ENCODE results near the gene ZBTB7C.

ZBTB7C gene

DNA sequence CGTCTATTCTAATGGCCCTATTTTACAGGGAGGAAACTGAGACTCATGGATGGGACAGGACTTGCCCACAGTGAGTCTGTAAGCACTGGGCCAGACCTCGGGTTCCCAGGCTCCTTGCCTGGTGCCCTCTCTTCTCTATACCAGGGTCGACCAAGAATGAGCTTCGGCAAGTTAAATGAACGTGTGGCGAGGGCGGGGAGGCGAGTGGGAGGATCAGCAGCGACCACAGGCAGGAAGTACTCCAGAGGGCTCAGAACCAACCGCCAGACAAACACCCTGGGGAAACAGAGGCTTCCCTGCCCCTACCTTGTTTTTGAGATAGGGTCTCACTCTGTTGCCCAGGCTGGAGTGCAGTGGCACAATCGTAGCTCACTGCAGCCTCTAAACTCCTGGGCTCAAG is 301.0 kb downstream of the ZBTB7C start:
- no peak for DNase-seq

DNA sequence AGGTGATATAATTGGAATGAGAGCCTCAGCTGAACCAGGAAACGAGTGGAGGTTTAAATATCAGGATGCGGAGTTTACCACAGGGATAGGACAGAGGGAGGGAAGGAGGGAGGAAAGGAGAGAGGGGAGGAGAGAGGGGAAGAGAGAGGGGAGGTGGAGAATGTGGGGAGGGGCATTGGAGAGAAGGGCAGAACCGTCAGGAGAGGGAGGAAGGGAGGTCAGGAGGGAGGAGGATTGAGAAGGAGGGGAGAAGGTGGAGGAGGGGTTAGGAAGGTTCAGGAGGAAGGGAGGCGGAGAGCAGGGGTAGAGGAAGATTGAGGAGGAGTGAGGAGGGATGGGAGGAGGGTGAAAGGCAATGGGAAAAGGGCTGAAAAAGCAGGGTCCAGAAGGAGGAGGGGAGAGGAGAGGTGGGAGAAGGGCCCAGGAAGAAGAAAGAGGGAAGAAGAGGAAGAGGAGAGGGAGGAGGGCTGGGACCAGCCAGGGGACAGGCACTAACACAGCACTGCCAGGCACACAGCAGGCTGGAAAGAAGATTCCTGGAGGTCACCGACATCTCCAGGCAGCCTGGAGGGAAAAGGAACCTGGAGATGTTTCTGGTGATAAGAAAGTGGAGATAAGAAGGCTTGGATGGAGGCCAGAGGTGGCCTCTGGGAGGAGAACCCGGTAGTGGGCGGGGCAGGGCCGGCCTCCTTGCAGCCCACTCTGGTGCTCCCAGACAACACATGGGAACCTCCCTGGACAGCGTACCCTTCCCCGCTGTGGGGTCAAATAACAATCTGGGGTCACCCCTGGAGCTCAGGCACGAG is 302.0 kb downstream of the ZBTB7C start:
- no peak for DNase-seq

DNA sequence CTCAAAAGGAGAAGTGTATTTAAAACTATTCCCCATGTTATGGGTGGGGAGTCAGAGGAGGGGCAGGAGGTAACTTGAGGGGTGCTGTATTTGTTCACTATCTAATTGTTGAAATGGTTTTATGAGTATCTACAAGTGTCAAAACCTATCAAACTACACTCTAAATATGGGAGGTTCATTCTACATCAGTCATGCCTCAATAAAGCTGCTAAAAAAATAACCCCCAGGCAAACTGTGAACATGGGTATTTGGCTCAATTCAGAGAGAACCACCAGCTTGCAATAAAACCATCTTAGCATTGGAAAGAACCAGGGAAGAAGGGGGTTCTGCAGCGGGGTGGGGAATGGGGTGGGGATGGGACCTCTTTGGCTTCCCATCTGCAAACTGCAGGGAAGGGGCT is 302.7 kb downstream of the ZBTB7C start:
- no peak for DNase-seq

DNA sequence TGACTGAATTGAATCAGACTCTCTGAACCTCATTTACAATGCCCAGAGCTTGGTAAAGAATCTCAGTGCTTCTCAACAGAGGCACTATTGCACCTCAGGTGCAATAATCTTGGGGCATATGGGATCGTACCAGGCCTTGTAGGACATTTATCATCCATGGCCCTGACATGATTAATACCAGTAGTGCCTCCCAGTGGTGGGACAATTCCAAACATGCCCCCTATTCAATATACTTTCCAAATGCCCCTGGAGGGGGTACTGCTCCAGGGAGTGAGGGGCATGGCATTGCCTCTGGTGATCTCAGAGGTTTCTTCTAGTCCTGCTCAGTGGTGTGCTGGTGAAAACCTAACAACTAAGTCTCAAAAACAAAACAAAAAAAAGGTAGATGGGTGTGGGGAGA is 303.9 kb downstream of the ZBTB7C start:
- DNase-seq = no peak

DNA sequence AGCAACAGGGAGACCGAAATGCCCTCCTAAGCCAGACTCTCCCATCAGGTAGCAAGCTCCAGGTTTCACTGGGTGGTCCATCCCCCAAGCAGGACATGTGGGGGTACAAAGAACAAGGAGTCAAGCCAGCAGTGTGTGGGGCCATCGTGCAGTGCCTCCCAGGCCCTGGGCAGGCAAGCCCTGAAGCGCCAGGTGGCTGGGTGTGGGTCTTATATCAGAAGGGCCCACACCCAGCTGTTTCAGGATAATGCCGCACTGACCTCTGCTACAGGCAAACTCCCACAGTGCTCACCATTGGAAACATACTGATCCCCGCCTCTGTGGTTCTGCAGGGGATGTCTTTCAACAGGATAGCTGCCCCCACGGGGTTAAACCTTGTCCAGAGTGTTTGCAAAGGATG is 304.5 kb downstream of the ZBTB7C start:
- no peak for DNase-seq

DNA sequence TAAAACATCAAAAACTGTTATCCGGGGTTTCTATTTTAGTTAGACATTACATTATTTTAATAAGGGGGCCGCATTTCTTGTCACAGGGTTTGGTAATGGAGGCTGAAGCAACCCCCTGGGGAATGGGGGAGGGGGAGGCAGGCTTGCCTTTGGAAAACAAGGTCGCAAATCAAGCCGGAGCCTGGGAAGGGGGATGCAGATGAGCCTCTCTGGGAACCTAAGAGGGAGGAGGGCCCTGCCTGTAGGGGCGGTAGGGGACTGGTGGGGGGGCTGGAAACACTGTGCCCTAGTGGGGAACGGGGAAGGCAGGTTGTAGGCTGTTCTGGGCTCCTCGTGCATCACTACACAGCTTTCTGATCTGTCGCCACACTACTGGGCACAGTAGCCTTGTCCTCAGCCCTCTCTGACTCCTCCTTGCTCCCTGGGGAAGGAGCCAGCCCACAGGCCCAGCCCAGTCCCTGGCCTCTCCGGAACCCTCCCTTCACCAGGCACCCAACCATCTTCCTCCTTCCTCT is 308.5 kb downstream of the ZBTB7C start:
- no peak for DNase-seq

DNA sequence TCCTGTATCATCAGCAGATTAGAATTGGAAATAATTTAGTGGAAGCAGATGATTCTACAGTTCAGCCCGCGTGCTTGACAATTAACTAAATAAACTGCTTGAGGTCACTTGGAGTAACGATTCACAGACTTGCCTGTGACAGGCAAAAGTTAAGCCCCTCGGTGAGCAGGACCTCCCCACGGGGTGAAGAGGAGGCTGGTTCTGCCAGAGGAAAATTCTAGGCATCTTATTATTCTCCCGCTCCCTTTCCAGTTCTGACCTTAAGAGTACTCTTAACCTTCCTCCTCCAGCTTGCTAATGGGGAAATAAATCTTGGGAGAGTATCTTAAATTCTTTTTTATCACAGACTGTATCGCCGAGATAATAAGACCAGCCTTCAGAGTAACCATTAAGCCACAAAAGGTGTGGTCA is 309.0 kb downstream of the ZBTB7C start:
- no peak for DNase-seq

DNA sequence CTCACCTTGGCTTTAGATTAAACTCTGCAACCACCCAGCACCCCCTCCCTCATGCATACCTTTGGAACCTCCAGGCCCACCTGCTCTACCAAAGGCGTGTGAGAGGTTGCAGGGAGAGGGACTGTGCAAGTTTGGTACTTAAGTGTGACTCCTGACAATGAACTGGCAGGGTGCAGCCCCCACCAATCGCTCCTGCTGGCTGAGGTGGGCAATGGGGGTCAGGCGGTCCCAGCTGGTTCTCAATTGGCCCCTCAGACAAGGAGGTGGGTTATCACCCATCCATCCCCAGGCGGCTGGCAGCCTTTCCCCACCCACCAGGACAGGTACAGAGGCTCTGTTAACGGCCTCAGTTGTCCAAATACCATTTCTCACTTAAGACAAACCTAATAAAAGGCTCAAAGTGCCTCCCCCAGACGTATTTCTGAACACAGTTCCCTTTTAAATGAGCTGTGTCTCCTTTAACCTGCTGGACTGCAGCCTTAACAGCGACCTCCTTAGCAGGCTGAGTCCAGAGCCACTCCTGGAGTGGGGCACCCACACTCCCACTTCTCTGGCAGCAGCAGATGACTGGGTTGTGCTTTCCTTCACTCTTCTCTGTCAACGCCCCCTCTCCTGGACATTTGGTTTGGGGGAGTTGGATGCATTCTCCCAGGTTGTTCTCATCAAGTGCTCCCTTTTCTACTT is 309.6 kb downstream of the ZBTB7C start:
- no peak for DNase-seq

- no peak for DNase-seq
These were observed 310.6 kb downstream of the ZBTB7C start for GRCh38 chr18:48098538-48098937.

- DNase-seq = no peak
These were observed 311.2 kb downstream of the ZBTB7C start for GRCh38 chr18:48098007-48098406.

DNA sequence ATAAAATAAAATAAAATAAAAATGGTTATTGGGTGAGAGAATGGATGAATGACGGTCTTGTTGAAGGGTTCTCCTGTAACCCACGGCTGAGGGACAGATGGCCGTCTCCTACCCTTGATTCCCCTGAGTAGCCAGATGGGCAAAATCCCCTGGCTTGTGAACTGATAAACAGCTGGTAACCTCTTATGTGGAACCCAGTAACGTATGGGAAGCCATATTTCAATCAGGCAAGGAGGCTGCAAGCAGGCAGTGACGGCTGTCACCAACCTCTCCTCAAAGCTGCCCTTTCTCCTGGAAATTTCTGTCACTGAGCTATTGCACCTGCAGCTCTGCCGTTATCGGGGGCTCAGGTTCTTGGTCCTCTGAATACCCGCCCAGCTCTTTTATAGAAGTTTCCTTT is 313.5 kb downstream of the ZBTB7C start:
- DNase-seq = no peak

DNA sequence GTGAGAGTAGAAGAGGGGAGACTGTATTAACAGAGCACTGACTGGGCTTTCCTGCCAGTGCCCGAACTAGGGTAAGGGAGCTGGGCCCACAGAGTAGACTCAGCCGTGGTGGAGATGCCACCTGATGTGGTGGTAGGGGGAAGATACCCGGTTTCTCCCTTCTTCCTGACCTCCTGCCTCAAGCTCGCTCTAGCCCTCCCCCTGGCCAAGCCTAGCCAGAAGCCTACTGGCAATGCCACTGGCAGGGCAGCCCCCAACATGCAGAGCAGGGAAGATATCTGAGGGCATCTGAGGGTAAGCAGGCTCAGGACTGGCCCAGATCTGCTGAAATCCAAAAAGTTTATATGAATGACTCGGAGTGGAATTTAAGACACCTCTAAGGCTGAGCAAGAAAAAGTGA is 316.1 kb downstream of the ZBTB7C start:
- no peak for DNase-seq

DNA sequence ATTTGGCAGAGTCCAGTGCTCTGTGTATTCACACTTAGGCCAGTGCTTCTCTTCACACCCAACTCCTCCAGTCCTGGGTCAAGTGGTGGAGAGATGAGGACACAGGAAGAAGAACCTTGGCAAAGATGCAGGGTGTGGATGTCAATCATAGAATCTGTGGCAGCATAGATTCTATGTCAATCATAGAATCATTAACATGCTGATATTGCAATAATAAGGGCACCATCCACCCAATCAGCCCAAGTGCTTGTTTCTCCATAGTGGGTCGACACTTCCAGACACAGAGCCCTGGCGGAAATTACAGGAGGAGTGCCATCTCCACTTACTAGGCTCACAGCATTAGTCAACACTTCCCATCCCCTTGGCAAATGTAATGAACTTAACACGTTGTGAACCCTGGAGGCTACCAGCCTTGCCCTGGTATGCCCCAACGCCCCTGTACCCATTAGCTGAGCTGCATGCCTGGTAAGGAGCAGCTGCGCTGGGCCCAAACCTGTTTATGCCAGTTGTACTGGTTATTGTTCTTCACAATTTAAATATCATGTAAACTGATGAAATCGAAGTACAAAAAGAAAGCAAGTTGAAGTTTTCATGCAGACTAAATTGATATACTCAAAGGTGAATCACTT is 317.2 kb downstream of the ZBTB7C start:
- no peak for DNase-seq

GRCh38 chr18:48090702-48091101 is 318.5 kb downstream of the ZBTB7C start:
- DNase-seq = no peak

GRCh38 chr18:48090021-48090420 is 319.2 kb downstream of the ZBTB7C start:
- DNase-seq = no peak

GRCh38 chr18:48085781-48086487 is 323.2 kb downstream of the ZBTB7C start:
- no peak for DNase-seq

DNA sequence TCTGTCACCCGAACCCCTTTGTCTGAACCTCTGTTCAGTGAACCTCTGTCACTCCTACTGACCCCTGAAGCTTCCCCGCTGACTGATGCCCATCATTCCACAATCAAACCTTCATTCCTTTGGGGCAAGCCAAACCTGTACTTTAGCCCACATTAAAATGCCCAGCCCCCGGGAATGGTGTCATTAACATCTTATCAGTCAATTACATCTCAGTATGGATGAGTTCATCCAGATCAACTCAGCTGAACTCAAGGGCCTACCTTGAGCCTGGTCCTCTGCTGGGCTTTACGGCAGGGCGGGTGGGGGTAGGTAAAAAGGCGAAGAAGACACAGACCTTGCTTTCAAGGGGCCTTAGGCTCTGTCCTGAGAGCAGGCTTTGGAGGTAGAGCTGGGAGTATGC is 324.3 kb downstream of the ZBTB7C start:
- no peak for DNase-seq

GRCh38 chr18:48084041-48084757 is 325.0 kb downstream of the ZBTB7C start:
- DNase-seq = no peak

DNA sequence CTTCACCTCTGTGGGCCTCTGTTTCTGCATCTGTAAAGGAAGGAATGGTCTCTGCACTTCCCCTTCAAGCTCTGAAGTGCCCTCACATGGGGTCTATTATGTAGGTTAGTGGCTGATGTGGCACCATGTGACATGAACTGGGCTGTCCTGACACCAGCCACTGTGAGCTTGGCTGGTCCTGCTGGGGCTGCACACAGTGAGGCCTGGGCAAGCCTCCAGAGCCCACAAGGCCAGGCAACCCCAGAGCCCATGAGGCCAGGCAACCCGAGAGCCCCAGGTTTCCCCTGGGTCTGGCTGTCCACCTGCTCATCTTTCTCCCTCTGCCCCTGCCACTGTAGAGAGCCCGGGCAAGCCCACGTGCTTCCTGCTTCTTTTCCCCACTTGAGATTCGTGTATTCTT is 328.6 kb downstream of the ZBTB7C start:
- no peak for DNase-seq

- DNase-seq = no peak
These were observed 329.3 kb downstream of the ZBTB7C start for GRCh38 chr18:48079885-48080284.

DNA sequence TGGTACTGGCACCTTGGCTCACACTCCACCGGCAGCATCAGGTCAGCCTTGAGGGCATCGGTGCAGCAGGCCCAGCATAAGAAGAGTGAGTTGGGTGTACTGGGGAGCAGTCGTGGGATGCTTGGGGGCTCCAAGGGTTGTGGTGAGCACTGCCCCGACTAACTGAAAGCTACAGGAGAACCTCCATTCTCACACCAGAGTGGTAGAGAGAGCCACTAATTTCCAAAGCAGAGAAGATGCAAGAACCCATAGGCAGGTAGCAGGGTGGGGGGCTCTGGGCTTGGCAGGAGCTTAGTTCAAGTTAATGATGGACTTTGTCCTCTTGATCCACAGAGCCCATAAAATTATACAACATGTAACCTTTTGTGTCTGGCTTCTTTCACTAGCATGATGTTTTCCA is 330.7 kb downstream of the ZBTB7C start:
- DNase-seq = no peak

DNA sequence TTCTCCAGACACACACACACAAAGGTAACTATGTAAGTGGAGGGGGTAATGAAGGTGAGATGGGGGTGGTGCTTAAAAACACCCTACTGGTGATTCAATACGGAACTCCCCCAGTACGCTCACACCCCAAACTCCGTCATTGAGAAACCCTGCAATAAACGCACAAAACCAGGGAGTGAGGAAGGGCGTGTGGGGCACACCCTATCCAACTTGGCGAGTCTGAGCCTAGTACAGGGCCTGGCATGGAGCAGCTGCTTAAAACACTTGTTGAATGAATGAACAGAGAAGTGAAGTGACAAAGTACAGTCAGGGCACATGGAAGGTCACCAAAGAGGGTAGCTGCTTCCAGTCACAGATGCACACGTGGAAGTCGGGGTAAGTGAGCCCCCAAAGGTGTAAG is 331.9 kb downstream of the ZBTB7C start:
- DNase-seq = no peak

- no peak for DNase-seq
These were observed 332.7 kb downstream of the ZBTB7C start for GRCh38 chr18:48076461-48076860.
